OCI-LY1 (cell line): ENCODE data around the gene ARHGEF6.

Source experiments
- CTCF ChIP-seq: fragments of 200-600 bp; sonication (generic), shearing (Covaris generic); IDR thresholded peaks from 2 replicates; pipeline ENCODE4 v1.5.1; 2017; ENCODE audit warnings: mild to moderate bottlenecking, antibody characterized with exemption, low read length, moderate library complexity, mixed read lengths
- EZH2 ChIP-seq: fragments of 200-600 bp; sonication (generic), shearing (Covaris generic); IDR thresholded peaks from 2 replicates; pipeline ENCODE4 v1.8.0; 2017; ENCODE audit warnings: borderline replicate concordance, mixed run types, mild to moderate bottlenecking, antibody characterized with exemption, low read length, moderate library complexity, mixed read lengths

GRCh38 chrX:136662104-136662503 lies 118.6 kb downstream of the ARHGEF6 start:
- TF ChIP-seq CTCF (no peak), EZH2 (no peak)
